ENCODE data around the gene SERPINA1. TPM values are rescaled to one million over a fixed set of nuclear protein-coding genes. Genes with fewer than 3 reads are reported as not detected.

The SERPINA1 gene
- total RNA-seq, 1 donor from 2014 or later: not detected

- DNase-seq: no peak
- H3K36me3 Mint-ChIP-seq (ENCODE audit: unreplicated experiment): peaks cover 4% of the 10 kb centered on the region
- no peaks in the 10 kb centered on the region for H3K4me1 Mint-ChIP-seq (ENCODE audit: low read depth, unreplicated experiment)
- no peak overlapping the region for H3K27ac Mint-ChIP-seq (ENCODE audit: unreplicated experiment)
- H3K9me3 Mint-ChIP-seq (ENCODE audit: unreplicated experiment): peaks cover 7% of the 10 kb centered on the region
- peaks cover 3% of the 10 kb centered on the region for H3K27me3 Mint-ChIP-seq (ENCODE audit: unreplicated experiment)
- no peak overlapping the region for H3K4me3 Mint-ChIP-seq (ENCODE audit: unreplicated experiment)
- no peak for TF ChIP-seq CTCF (IDR thresholded peaks at IDR 0.05; ENCODE audit: partially characterized antibody, unreplicated experiment)
Observed at GRCh38 chr14:94341656-94342333, 46.6 kb downstream of the SERPINA1 start.

GRCh38 chr14:94340533-94340932 lies 47.9 kb downstream of the SERPINA1 start:
- Mint-ChIP-seq H3K4me1 (ENCODE audit: low read depth, unreplicated experiment) (no peaks in the 10 kb centered on the region), H3K27me3 (ENCODE audit: unreplicated experiment) (peaks cover 3% of the 10 kb centered on the region), H3K36me3 (ENCODE audit: unreplicated experiment) (peaks cover 4% of the 10 kb centered on the region), H3K9me3 (ENCODE audit: unreplicated experiment) (peaks cover 7% of the 10 kb centered on the region), H3K4me3 (ENCODE audit: unreplicated experiment) (no peak overlapping the region), H3K27ac (ENCODE audit: unreplicated experiment) (no peak overlapping the region)
- no peak for DNase-seq
- TF ChIP-seq CTCF (IDR thresholded peaks at IDR 0.05; ENCODE audit: partially characterized antibody, unreplicated experiment): no peak

GRCh38 chr14:94338023-94338422 lies 50.4 kb downstream of the SERPINA1 start:
- DNase-seq: no peak
- TF ChIP-seq CTCF (IDR thresholded peaks at IDR 0.05; ENCODE audit: partially characterized antibody, unreplicated experiment): no peak
- Mint-ChIP-seq H3K27ac (ENCODE audit: unreplicated experiment) (no peak overlapping the region), H3K4me3 (ENCODE audit: unreplicated experiment) (no peak overlapping the region), H3K4me1 (ENCODE audit: low read depth, unreplicated experiment) (no peaks in the 10 kb centered on the region), H3K9me3 (ENCODE audit: unreplicated experiment) (peaks cover 7% of the 10 kb centered on the region), H3K27me3 (ENCODE audit: unreplicated experiment) (peaks cover 3% of the 10 kb centered on the region), H3K36me3 (ENCODE audit: unreplicated experiment) (peaks cover 4% of the 10 kb centered on the region)

GRCh38 chr14:94337274-94337673 lies 51.1 kb downstream of the SERPINA1 start:
- DNase-seq: no peak
- H3K27me3 Mint-ChIP-seq (ENCODE audit: unreplicated experiment): peaks cover 3% of the 10 kb centered on the region
- no peak overlapping the region for H3K27ac Mint-ChIP-seq (ENCODE audit: unreplicated experiment)
- H3K4me3 Mint-ChIP-seq (ENCODE audit: unreplicated experiment): no peak overlapping the region
- TF ChIP-seq CTCF (IDR thresholded peaks at IDR 0.05; ENCODE audit: partially characterized antibody, unreplicated experiment): no peak
- H3K9me3 Mint-ChIP-seq (ENCODE audit: unreplicated experiment): peaks cover 7% of the 10 kb centered on the region
- H3K36me3 Mint-ChIP-seq (ENCODE audit: unreplicated experiment): peaks cover 4% of the 10 kb centered on the region
- H3K4me1 Mint-ChIP-seq (ENCODE audit: low read depth, unreplicated experiment): no peaks in the 10 kb centered on the region

GRCh38 chr14:94334872-94335271 lies 53.5 kb downstream of the SERPINA1 start:
- H3K4me1 Mint-ChIP-seq (ENCODE audit: low read depth, unreplicated experiment): no peaks in the 10 kb centered on the region
- no peak overlapping the region for H3K4me3 Mint-ChIP-seq (ENCODE audit: unreplicated experiment)
- no peaks in the 10 kb centered on the region for H3K27me3 Mint-ChIP-seq (ENCODE audit: unreplicated experiment)
- H3K9me3 Mint-ChIP-seq (ENCODE audit: unreplicated experiment): peaks cover 3% of the 10 kb centered on the region
- TF ChIP-seq CTCF (IDR thresholded peaks at IDR 0.05; ENCODE audit: partially characterized antibody, unreplicated experiment): no peak
- no peak for DNase-seq
- H3K27ac Mint-ChIP-seq (ENCODE audit: unreplicated experiment): no peak overlapping the region
- no peaks in the 10 kb centered on the region for H3K36me3 Mint-ChIP-seq (ENCODE audit: unreplicated experiment)
